Measurements from ENCODE around the gene SH3TC2. TPM values are rescaled to one million over a fixed set of nuclear protein-coding genes. Genes with fewer than 3 reads are reported as not detected.

The SH3TC2 gene
- 0.38 to 0.73 TPM (median 0.62 TPM) in 5 replicates for total RNA-seq (2022; extraction: Qiagen RNA extraction; ENCODE audit: low read depth)

DNA sequence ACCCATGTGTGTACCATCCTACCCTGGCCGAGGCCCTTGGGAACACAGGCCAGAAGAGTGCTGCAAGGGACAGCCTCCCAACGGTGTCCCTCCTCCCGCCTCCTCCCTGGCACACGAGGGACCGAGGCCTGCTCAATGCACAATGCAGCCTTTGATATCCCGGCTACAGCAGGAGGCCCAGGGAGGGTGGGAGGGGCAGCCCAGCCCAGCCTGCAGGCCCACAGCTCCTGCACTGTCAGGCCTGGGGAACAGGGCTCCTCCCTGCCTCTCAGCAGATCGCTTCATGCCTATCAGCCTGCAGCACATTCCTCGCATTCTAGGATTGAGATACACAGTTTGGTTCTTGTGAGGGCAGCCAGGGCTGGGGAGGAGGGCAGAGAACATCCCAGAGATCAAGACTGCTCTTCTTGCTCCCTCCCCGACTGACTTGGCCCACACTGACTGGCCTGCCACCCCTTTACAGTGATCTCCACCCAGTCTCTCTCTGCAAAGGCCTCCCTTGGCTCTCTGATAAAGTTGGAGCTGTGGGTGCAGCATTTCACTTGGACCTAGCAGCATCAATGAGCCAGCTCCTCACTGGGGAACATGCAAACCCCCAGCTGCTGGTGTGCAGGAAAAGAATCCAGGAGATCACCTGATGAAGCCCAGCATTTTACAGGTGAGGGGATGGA, at the start of gene SH3TC2:
TSS of gene SH3TC2 (minus strand) at position 46 of the 671 bp plus-strand sequence. CDS start at position 6, 40 bp downstream.

Other genes starting within 250 kb of the SH3TC2 start
- 0.47 to 0.89 TPM (median 0.70 TPM) in 5 replicates for gene ADRB2, start 236.5 kb downstream of the SH3TC2 start, total RNA-seq (2022; extraction: Qiagen RNA extraction; ENCODE audit: low read depth)
- gene ABLIM3, start 78.4 kb upstream of the SH3TC2 start, total RNA-seq (2022; extraction: Qiagen RNA extraction; ENCODE audit: low read depth) = 10.7 to 13.6 TPM (median 11.1 TPM) in 5 replicates
- 7.8 to 9.5 TPM (median 9.1 TPM) in 5 replicates for gene AFAP1L1, start 208.8 kb upstream of the SH3TC2 start, total RNA-seq (2022; extraction: Qiagen RNA extraction; ENCODE audit: low read depth)